ENCODE measurements around the gene TBX4. TPM values are rescaled to one million over a fixed set of nuclear protein-coding genes. Genes with fewer than 3 reads are reported as not detected.

TBX4 gene
- total and polyA plus RNA-seq, 2 donors from 2014 or later: not detected

DNA sequence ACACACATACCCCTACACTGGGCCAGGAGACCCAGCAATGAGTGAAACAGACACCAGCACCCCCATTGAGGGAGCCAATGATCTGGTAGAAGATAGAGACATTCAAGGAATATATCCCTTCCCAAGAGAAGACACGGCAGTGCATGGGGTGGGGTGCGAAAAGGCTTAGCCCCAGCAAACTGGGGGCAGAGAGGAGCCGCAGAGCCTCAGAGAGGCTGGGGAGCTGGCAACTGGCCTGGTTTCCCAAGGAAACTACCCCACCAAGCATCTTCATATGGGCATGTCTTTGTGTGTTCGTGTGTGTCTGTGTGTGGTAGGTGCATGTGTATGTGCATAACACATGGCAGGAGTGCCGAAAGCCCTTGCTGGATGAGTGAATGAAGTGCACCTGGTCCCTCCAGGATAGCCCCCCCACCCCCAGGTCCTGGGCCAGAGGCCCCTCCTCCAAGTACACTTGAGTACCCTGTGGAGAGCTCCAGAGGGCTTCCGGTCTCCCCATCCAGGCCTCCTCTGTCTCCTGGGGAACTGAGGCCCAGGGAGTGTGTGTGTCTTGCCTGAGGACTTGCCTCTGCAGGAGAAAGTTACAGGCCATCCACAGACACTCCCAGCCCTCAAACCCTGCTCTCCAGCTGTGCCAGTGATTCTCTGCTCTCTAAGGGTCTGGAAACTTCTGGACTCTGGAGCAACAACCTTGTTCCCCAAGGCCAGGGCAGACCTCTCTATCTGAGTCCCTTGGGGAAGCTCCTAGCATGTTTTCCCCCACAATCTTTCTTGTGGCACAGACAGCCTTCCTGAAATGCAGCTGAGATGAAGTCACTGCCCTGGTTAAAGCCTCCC is 36.6 kb upstream of the TBX4 start:
- intact Hi-C loops (cut with DNase I): loop anchor here (10.0 kb wide), 1 partner anchor 429 kb away; no protein-coding TSS in a partner anchor
- H3K4me3 ChIP-seq (ENCODE audit: low read length in 3 of 3): no peak overlapping the region
- no peak overlapping the region for H3K27ac ChIP-seq (ENCODE audit: low read depth in 2 of 2, low read length in 2 of 2)
- peaks cover 0 to 7% (median 6%) of the 10 kb centered on the region in 3 donors for H3K4me1 ChIP-seq (ENCODE audit: control insufficient read depth in 2 of 3, insufficient read depth in 2 of 3, low read depth in 1 of 3, low read length in 3 of 3)
- H3K9ac ChIP-seq (ENCODE audit: low read length in 3 of 3): no peak overlapping the region
- no peak for FAIRE-seq
- H3K27me3 ChIP-seq (ENCODE audit: control insufficient read depth, insufficient read depth, low read length): no peaks in the 10 kb centered on the region
- no peak for DNase-seq
- no peaks in the 10 kb centered on the region for H3K9me3 ChIP-seq (ENCODE audit: control insufficient read depth in 2 of 3, insufficient read depth in 1 of 3, low read length in 3 of 3)
- H3K36me3 ChIP-seq (ENCODE audit: control insufficient read depth in 2 of 3, insufficient read depth in 3 of 3, low read length in 3 of 3): no peaks in the 10 kb centered on the region
- TF ChIP-seq, protein P1, sequence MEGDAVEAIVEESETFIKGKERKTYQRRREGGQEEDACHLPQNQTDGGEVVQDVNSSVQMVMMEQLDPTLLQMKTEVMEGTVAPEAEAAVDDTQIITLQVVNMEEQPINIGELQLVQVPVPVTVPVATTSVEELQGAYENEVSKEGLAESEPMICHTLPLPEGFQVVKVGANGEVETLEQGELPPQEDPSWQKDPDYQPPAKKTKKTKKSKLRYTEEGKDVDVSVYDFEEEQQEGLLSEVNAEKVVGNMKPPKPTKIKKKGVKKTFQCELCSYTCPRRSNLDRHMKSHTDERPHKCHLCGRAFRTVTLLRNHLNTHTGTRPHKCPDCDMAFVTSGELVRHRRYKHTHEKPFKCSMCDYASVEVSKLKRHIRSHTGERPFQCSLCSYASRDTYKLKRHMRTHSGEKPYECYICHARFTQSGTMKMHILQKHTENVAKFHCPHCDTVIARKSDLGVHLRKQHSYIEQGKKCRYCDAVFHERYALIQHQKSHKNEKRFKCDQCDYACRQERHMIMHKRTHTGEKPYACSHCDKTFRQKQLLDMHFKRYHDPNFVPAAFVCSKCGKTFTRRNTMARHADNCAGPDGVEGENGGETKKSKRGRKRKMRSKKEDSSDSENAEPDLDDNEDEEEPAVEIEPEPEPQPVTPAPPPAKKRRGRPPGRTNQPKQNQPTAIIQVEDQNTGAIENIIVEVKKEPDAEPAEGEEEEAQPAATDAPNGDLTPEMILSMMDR (IDR thresholded peaks at IDR 0.05; ENCODE audit: borderline replicate concordance, extremely low read depth, insufficient read depth): no peak

DNA sequence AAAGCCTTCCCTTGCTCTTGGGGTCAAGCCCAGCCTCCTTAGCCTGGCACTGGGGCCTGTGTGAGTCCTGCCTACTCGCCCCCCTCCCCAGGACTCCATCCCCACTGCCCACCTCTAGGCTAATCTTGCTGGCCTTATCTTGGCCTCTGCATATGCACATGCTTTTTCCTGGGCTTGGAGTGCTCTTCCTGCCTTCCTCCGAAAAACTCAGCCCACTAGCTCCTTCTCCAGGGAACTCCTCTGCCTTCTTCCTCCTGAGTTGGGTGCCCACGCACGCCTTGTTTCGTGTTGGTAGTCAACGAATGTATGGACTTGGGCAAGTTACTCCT is 36.0 kb upstream of the TBX4 start:
- TF ChIP-seq, protein P1 (IDR thresholded peaks at IDR 0.05; ENCODE audit: borderline replicate concordance, extremely low read depth, insufficient read depth): no peak
- no peak overlapping the region for H3K9ac ChIP-seq (ENCODE audit: low read length in 3 of 3)
- intact Hi-C loops (cut with DNase I): loop anchor here (10.0 kb wide), 1 partner anchor 429 kb away; no protein-coding TSS in a partner anchor
- FAIRE-seq (no peak), DNase-seq (peak in 1 of 5 donors; percentile 19)
- no peak overlapping the region for H3K4me3 ChIP-seq (ENCODE audit: low read length in 3 of 3)
- no peak overlapping the region for H3K27ac ChIP-seq (ENCODE audit: low read depth in 2 of 2, low read length in 2 of 2)
- peaks cover 0 to 7% (median 6%) of the 10 kb centered on the region in 3 donors for H3K4me1 ChIP-seq (ENCODE audit: control insufficient read depth in 2 of 3, insufficient read depth in 2 of 3, low read depth in 1 of 3, low read length in 3 of 3)
- H3K27me3 ChIP-seq (ENCODE audit: control insufficient read depth, insufficient read depth, low read length): no peaks in the 10 kb centered on the region
- H3K9me3 ChIP-seq (ENCODE audit: control insufficient read depth in 2 of 3, insufficient read depth in 1 of 3, low read length in 3 of 3): no peaks in the 10 kb centered on the region
- H3K36me3 ChIP-seq (ENCODE audit: control insufficient read depth in 2 of 3, insufficient read depth in 3 of 3, low read length in 3 of 3): no peaks in the 10 kb centered on the region

DNA sequence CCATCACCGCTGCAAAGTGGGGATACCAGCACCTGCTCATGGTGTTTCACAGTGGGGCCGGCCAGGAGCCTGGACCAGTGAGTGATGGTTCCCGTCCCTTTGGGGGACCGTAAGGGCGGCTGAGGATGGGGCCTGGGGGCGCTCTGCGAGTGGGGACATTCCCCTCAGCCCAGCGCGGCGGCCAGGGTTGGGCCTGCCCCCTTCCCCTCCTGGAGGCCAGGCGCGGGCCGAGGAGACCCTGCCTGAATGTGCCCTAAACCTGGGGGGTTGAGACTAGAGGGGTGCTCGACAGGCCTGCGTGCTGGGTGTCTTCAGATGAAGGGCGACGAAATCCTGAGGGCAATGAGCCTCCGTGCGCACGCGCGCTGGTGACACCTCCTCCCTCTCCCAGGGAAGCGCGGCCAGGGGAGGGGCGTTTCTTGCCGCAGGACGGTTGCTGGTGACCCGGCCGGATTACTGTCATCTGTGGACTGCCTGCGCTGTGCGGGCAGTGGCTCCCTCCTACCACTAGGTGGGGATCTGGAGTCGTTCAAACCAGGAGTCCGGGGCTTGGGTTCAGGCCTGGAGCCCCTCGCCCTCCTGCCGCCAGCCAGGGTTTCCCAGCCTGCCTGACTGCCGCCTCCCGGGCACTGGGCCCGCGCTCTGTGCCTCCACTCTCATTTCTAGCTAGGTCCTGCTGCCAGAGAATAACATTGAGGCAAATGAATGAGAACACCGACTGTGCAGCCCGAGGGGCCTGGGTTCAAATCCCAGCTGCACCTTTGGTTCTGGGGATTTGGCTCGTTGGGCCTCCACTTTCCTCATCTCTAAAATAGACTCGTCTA is 35.5 kb upstream of the TBX4 start:
- Histone ChIP-seq H3K27me3 (ENCODE audit: control insufficient read depth, insufficient read depth, low read length) (peaks cover 2% of the 10 kb centered on the region), H3K4me1 (ENCODE audit: control insufficient read depth in 2 of 3, insufficient read depth in 2 of 3, low read depth in 1 of 3, low read length in 3 of 3) (peaks cover 0 to 6% (median 6%) of the 10 kb centered on the region in 3 donors), H3K36me3 (ENCODE audit: control insufficient read depth in 2 of 3, insufficient read depth in 3 of 3, low read length in 3 of 3) (no peaks in the 10 kb centered on the region), H3K4me3 (ENCODE audit: low read length in 3 of 3) (peak overlapping the region in 2 of 3 donors; percentile 6 to 43), H3K9me3 (ENCODE audit: control insufficient read depth in 2 of 3, insufficient read depth in 1 of 3, low read length in 3 of 3) (no peaks in the 10 kb centered on the region), H3K27ac (ENCODE audit: low read depth in 2 of 2, low read length in 2 of 2) (no peak overlapping the region), H3K9ac (ENCODE audit: low read length in 3 of 3) (no peak overlapping the region)
- DNase-seq: peak; percentile 95 to 96 (median 96)
- intact Hi-C loops (cut with DNase I): loop anchor here (10.0 kb wide), 1 partner anchor 428 kb away; no protein-coding TSS in a partner anchor
- no peak for FAIRE-seq
- TF ChIP-seq, protein P1 (IDR thresholded peaks at IDR 0.05; ENCODE audit: borderline replicate concordance, extremely low read depth, insufficient read depth): peak; percentile 96
